GM12891 (cell line): ENCODE data around the gene PTPRG.

ENCODE experiments used
- PAX5 ChIP-seq: IDR thresholded peaks from 2 replicates; pipeline ENCODE4 v1.6.1; 2011; ENCODE audit warnings: low read length, moderate library complexity, mild to moderate bottlenecking; ENCODE audit not compliant: insufficient read depth, severe bottlenecking
- POLR2A ChIP-seq: IDR thresholded peaks from 2 replicates; pipeline ENCODE4 v1.6.1; 2011; ENCODE audit warnings: low read depth, low read length, control low read depth
- POLR2AphosphoS5 ChIP-seq: IDR thresholded peaks from 2 replicates; pipeline ENCODE4 v1.6.1; 2011; ENCODE audit warnings: low read depth, low read length, control low read depth
- SPI1 ChIP-seq: IDR thresholded peaks from 2 replicates; pipeline ENCODE4 v1.6.1; 2011; ENCODE audit warnings: low read depth, low read length, control low read depth
- TAF1 ChIP-seq: IDR thresholded peaks from 2 replicates; pipeline ENCODE4 v1.6.1; 2011; ENCODE audit warnings: low read depth, low read length, control low read depth

DNA sequence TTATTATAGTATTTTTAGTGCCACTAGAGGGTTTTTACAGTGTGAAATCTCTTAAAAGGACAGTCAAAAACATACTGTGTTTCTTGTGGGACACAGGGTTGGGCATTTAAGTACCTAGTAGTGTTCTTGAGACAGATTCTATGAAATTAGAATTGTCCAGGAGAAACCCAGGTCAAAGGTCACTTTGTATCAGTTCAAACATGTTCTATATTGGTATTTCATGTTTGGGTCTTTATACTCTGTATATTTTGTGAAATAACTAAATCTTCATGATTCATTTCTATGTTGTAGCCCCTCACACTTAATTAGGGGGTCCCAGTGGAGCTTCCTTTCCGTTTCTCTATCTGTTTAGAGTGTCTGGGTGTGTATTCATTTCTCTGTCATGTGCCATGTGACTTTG lies 171.6 kb downstream of the PTPRG start:
- no peak for TF ChIP-seq POLR2A
- TF ChIP-seq POLR2AphosphoS5 = no peak
- no peak for TF ChIP-seq PAX5
- no peak for TF ChIP-seq SPI1
- no peak for TF ChIP-seq TAF1
